H9 (cell line): ENCODE data around the gene OXSR1. TPM values are rescaled to one million over a fixed set of nuclear protein-coding genes. Genes with fewer than 3 reads are reported as not detected.

Source experiments
- DNase-seq: peaks from one replicate; pipeline ENCODE4 v3.0.0-alpha.2; 2017
- H2AFZ ChIP-seq: one replicate; pipeline ENCODE4 v1.6.1; 2013; ENCODE audit warnings: mild to moderate bottlenecking, low read length, control low read depth, moderate library complexity
- H2AK5ac ChIP-seq: 2 replicates; pipeline ENCODE4 v1.6.1; 2013; ENCODE audit warnings: low read length, control low read depth, mixed read lengths; ENCODE audit not compliant: insufficient read length
- H2BK120ac ChIP-seq: one replicate; pipeline ENCODE4 v1.6.1; 2013; ENCODE audit warnings: low read depth, mild to moderate bottlenecking, low read length, control low read depth, inconsistent platforms; ENCODE audit not compliant: poor library complexity, severe bottlenecking
- H2BK12ac ChIP-seq: 2 replicates; pipeline ENCODE4 v1.6.1; 2013; ENCODE audit warnings: low read length, control low read depth, mixed read lengths, low read depth; ENCODE audit not compliant: insufficient read length
- H2BK15ac ChIP-seq: 2 replicates; pipeline ENCODE4 v1.6.1; 2013; ENCODE audit warnings: low read depth, low read length, control low read depth
- H2BK20ac ChIP-seq: one replicate; pipeline ENCODE4 v1.6.1; 2013; ENCODE audit warnings: low read depth, mild to moderate bottlenecking, low read length, control low read depth, inconsistent platforms; ENCODE audit not compliant: poor library complexity, severe bottlenecking
- H2BK5ac ChIP-seq: 2 replicates; pipeline ENCODE4 v1.6.1; 2013; ENCODE audit warnings: low read length, control low read depth, mixed read lengths; ENCODE audit not compliant: insufficient read length
- H3K14ac ChIP-seq: 2 replicates; pipeline ENCODE4 v1.6.1; 2013; ENCODE audit warnings: low read length, control low read depth; ENCODE audit not compliant: insufficient read depth
- H3K18ac ChIP-seq: 2 replicates; pipeline ENCODE4 v1.6.1; 2013; ENCODE audit warnings: low read depth, mild to moderate bottlenecking, mixed read lengths, low read length, control low read depth; ENCODE audit not compliant: insufficient read length
- H3K23ac ChIP-seq: 2 replicates; pipeline ENCODE4 v1.6.1; 2013; ENCODE audit warnings: low read length, control low read depth, mixed read lengths, low read depth; ENCODE audit not compliant: insufficient read length
- H3K23me2 ChIP-seq: 2 replicates; pipeline ENCODE4 v1.6.1; 2013; ENCODE audit warnings: low read depth, mild to moderate bottlenecking, mixed read lengths, low read length, control low read depth; ENCODE audit not compliant: insufficient read length, poor library complexity, severe bottlenecking
- H3K27ac ChIP-seq: 2 replicates; pipeline ENCODE4 v1.5.1; 2013; ENCODE audit warnings: low read length, control low read depth, mixed read lengths, low read depth; ENCODE audit not compliant: insufficient read length
- H3K27me3 ChIP-seq: 2 replicates; pipeline ENCODE4 v1.6.1; 2013; ENCODE audit warnings: low read length, control low read depth, inconsistent platforms; ENCODE audit not compliant: insufficient read depth
- H3K4ac ChIP-seq: 2 replicates; pipeline ENCODE4 v1.6.1; 2013; ENCODE audit warnings: low read depth, mild to moderate bottlenecking, control low read depth, inconsistent platforms, low read length, moderate library complexity
- H3K4me1 ChIP-seq: 2 replicates; pipeline ENCODE4 v1.6.1; 2013; ENCODE audit warnings: low read length, control low read depth, inconsistent platforms; ENCODE audit not compliant: insufficient read depth
- H3K4me2 ChIP-seq: 2 replicates; pipeline ENCODE4 v1.6.1; 2013; ENCODE audit warnings: low read length, control low read depth, mixed read lengths; ENCODE audit not compliant: insufficient read length, insufficient read depth
- H3K56ac ChIP-seq: 2 replicates; pipeline ENCODE4 v1.6.1; 2013; ENCODE audit warnings: low read depth, mild to moderate bottlenecking, mixed read lengths, low read length, control low read depth; ENCODE audit not compliant: insufficient read length
- H3K79me1 ChIP-seq: 2 replicates; pipeline ENCODE4 v1.6.1; 2013; ENCODE audit warnings: low read depth, mild to moderate bottlenecking, moderate library complexity, low read length, control low read depth, inconsistent platforms; ENCODE audit not compliant: insufficient read depth, poor library complexity, severe bottlenecking
- H3K79me2 ChIP-seq: 2 replicates; pipeline ENCODE4 v1.6.1; 2013; ENCODE audit warnings: low read length, control low read depth, inconsistent platforms; ENCODE audit not compliant: insufficient read depth
- H3K9ac ChIP-seq: 2 replicates; pipeline ENCODE4 v1.6.1; 2013; ENCODE audit warnings: low read length, control low read depth, mixed read lengths; ENCODE audit not compliant: insufficient read length; ENCODE audit errors: extremely low read depth
- H3K9me3 ChIP-seq: one replicate; pipeline ENCODE4 v1.6.1; 2013; ENCODE audit warnings: low read depth, low read length, inconsistent platforms; ENCODE audit not compliant: control insufficient read depth
- H3T11ph ChIP-seq: one replicate; pipeline ENCODE4 v1.6.1; 2013; ENCODE audit warnings: mild to moderate bottlenecking, low read length, control low read depth, inconsistent platforms
- H4K20me1 ChIP-seq: one replicate; pipeline ENCODE4 v1.6.1; 2013; ENCODE audit not compliant: control insufficient read depth, insufficient read length, insufficient read depth
- H4K5ac ChIP-seq: 2 replicates; pipeline ENCODE4 v1.6.1; 2013; ENCODE audit warnings: low read depth, mild to moderate bottlenecking, mixed read lengths, low read length, control low read depth; ENCODE audit not compliant: insufficient read length
- H4K8ac ChIP-seq: replicated peaks from 2 replicates; pipeline ENCODE4 v1.6.1; 2013; ENCODE audit warnings: low read length, control low read depth, mixed read lengths, low read depth; ENCODE audit not compliant: insufficient read length
- H4K91ac ChIP-seq: 2 replicates; pipeline ENCODE4 v1.6.1; 2013; ENCODE audit warnings: low read depth, mild to moderate bottlenecking, moderate library complexity, mixed read lengths, low read length, control low read depth; ENCODE audit not compliant: insufficient read length
- H3K27ac Mint-ChIP-seq, 3 experiments: 2 replicates in 2 of 3; 3 replicates in 1 of 3; pipeline ENCODE4 v1.8.0; 2020 to 2021; ENCODE audit warnings: mixed read lengths in 3 of 3, mild to moderate bottlenecking in 1 of 3, moderate library complexity in 1 of 3
- H3K27me3 Mint-ChIP-seq: 2 replicates; pipeline ENCODE4 v1.8.0; 2021; ENCODE audit warnings: low read depth, mild to moderate bottlenecking, moderate library complexity, mixed read lengths
- H3K36me3 Mint-ChIP-seq, 3 experiments: 2 replicates in 2 of 3; 3 replicates in 1 of 3; pipeline ENCODE4 v1.8.0; 2020 to 2021; ENCODE audit warnings: low read depth in 3 of 3, mixed read lengths in 3 of 3; ENCODE audit not compliant: insufficient read depth in 1 of 3
- H3K4me1 Mint-ChIP-seq, 2 experiments: 2 replicates each; pipeline ENCODE4 v1.8.0; 2020; ENCODE audit warnings: mixed read lengths in 2 of 2
- H3K4me3 Mint-ChIP-seq, 2 experiments: 2 replicates in 1 of 2; 3 replicates in 1 of 2; pipeline ENCODE4 v1.8.0; 2020 to 2021; ENCODE audit warnings: mild to moderate bottlenecking in 2 of 2, mixed read lengths in 2 of 2, moderate library complexity in 1 of 2
- H3K9me3 Mint-ChIP-seq, 2 experiments: 2 replicates in 1 of 2; 3 replicates in 1 of 2; pipeline ENCODE4 v1.8.0; 2020; ENCODE audit warnings: mild to moderate bottlenecking in 2 of 2, mixed read lengths in 2 of 2, moderate library complexity in 1 of 2
- CTCF ChIP-seq: fragments of 200-600 bp; sonication (generic); conservative IDR thresholded peaks from 3 replicates; pipeline ENCODE4 v1.8.0; 2021; ENCODE audit warnings: antibody characterized with exemption, mild to moderate bottlenecking
- WGBS: extraction: QIAGEN DNeasy Blood & Tissue Kit; methylation state at CpG from one replicate; pipeline ENCODE4 v1.1.7; 2013; ENCODE audit warnings: missing lambda C conversion rate, low lambda C conversion rate, mixed read lengths; ENCODE audit not compliant: insufficient read length; ENCODE audit errors: extremely low coverage; 5-methylcytosine and 5-hydroxymethylcytosine counted together
- total RNA-seq: library from RNA; stranded (reverse); gene quantifications from 2 replicates; pipeline ENCODE4 v1.2.1, GENCODE V29; 2021

OXSR1 gene
- total RNA-seq, 1 experiment from 2014 or later = 54.1 TPM

GRCh38 chr3:38151667-38152265 is 13.6 kb upstream of the OXSR1 start:
- Histone ChIP-seq H3K23me2 (no peaks in the 10 kb centered on the region), H3K56ac (no peak overlapping the region), H3K9ac (no peak overlapping the region), H2BK120ac (no peak overlapping the region), H3K14ac (no peak overlapping the region; the same call in 1 of the 2 replicates), H4K20me1 (no peaks in the 10 kb centered on the region), H3K9me3 (no peaks in the 10 kb centered on the region), H3K79me1 (no peaks in the 10 kb centered on the region), H3K4me2 (no peak overlapping the region), H4K91ac (no peak overlapping the region), H2BK15ac (no peak overlapping the region), H2AK5ac (no peak overlapping the region), H3K27me3 (no peaks in the 10 kb centered on the region), H3K4me1 (no peaks in the 10 kb centered on the region), H3K27ac (no peak overlapping the region), H2BK5ac (no peak overlapping the region), H3K79me2 (no peaks in the 10 kb centered on the region), H2BK20ac (no peak overlapping the region), H3K18ac (no peak overlapping the region), H3K4ac (no peak overlapping the region), H2BK12ac (no peak overlapping the region), H4K5ac (no peak overlapping the region), H3T11ph (no peak overlapping the region), H3K23ac (no peak overlapping the region), H4K8ac (no peak overlapping the region), H2AFZ (no peak overlapping the region)
- no peak for TF ChIP-seq CTCF
- no peaks in the 10 kb centered on the region; the same call in 1 of the 2 replicates for H3K27me3 Mint-ChIP-seq
- H3K9me3 Mint-ChIP-seq = peaks cover 5 to 6% of the 10 kb centered on the region in 2 experiments; a peak in 2 of 5 replicates
- no peak overlapping the region for H3K4me3 Mint-ChIP-seq
- H3K27ac Mint-ChIP-seq = no peak overlapping the region
- peaks cover 0 to 1% (median 0%) of the 10 kb centered on the region in 3 experiments; a peak in 1 of 7 replicates for H3K36me3 Mint-ChIP-seq
- DNase-seq = no peak
- peaks cover 0 to 4% of the 10 kb centered on the region in 2 experiments; a peak in 2 of 4 replicates for H3K4me1 Mint-ChIP-seq
- no CpG with 5 or more reads among the region's 3 CpGs for WGBS
